HG03064 (cell line): Measurements from ENCODE around the gene SUN5.

Experiments used
- ATAC-seq: cut with Tn5 transposase; IDR thresholded peaks from one replicate; pipeline ENCODE4 v1.9.1; 2021; ENCODE audit warnings: low read depth; ENCODE audit not compliant: unreplicated experiment

SUN5 gene

GRCh38 chr20:33026779-33027759 is 22.8 kb upstream of the SUN5 start:
- no peak for ATAC-seq

GRCh38 chr20:33026072-33026778 is 22.0 kb upstream of the SUN5 start:
- ATAC-seq = no peak

GRCh38 chr20:33025318-33025876 is 21.2 kb upstream of the SUN5 start:
- ATAC-seq = no peak

- ATAC-seq = no peak
Measured at GRCh38 chr20:33024609-33025317, 20.5 kb upstream of the SUN5 start.

- no peak for ATAC-seq
Measured at GRCh38 chr20:33024243-33024560, 20.0 kb upstream of the SUN5 start.

- ATAC-seq = no peak
Measured at GRCh38 chr20:33023439-33024242, 19.4 kb upstream of the SUN5 start.

GRCh38 chr20:33022694-33023438 is 18.6 kb upstream of the SUN5 start:
- ATAC-seq = no peak

GRCh38 chr20:33022289-33022688 is 18.1 kb upstream of the SUN5 start:
- no peak for ATAC-seq

- no peak for ATAC-seq
Measured at GRCh38 chr20:33021879-33022278, 17.6 kb upstream of the SUN5 start.

GRCh38 chr20:33020278-33021161 is 16.3 kb upstream of the SUN5 start:
- ATAC-seq = no peak

GRCh38 chr20:33019465-33020277 is 15.4 kb upstream of the SUN5 start:
- no peak for ATAC-seq

- ATAC-seq = no peak
Measured at GRCh38 chr20:33018169-33018931, 14.1 kb upstream of the SUN5 start.

GRCh38 chr20:33017542-33017941 is 13.3 kb upstream of the SUN5 start:
- no peak for ATAC-seq

GRCh38 chr20:33016581-33017109 is 12.4 kb upstream of the SUN5 start:
- no peak for ATAC-seq

GRCh38 chr20:33015700-33016580 is 11.7 kb upstream of the SUN5 start:
- ATAC-seq = no peak

- no peak for ATAC-seq
Measured at GRCh38 chr20:33015114-33015484, 10.9 kb upstream of the SUN5 start.
